ENCODE data around the gene JAG1. TPM values are rescaled to one million over a fixed set of nuclear protein-coding genes. Genes with fewer than 3 reads are reported as not detected.
A peak's percentile ranks its signal among the peaks of the same experiment; 100 is the strongest.

The JAG1 gene
- total RNA-seq, 1 donor: 60.1 TPM

DNA sequence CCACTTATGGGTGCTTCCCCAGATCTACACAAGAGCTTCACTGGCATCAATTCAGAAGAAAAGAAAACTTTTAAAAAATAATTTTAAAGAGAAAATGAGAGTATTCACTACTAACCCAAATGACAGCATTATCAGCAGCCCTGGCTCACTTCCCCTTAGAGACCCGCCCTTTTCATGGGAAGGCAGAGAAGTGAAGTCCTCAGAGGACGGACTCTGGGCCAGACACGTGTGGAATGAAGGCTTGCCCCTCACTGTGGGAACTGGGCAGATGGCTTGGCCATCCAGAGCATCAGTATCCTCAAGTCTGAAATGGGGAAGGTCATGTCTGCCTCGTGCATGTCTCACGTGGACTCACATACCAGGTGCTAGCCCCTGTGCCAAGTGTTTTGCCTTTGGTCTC is 63.5 kb downstream of the JAG1 start:
- no peak for DNase-seq (ENCODE audit: insufficient read length, low spot score, missing footprints)
- Histone ChIP-seq H3K4me3 (ENCODE audit: insufficient read depth, low read length) (no peak overlapping the region), H3K4me1 (ENCODE audit: insufficient read depth, low read length) (peaks cover 32% of the 10 kb centered on the region), H3K27ac (ENCODE audit: low read depth, low read length) (peak overlapping the region; percentile 95), H4K20me1 (ENCODE audit: insufficient read depth, low read length) (no peaks in the 10 kb centered on the region), H3K36me3 (ENCODE audit: insufficient read depth, low read length) (no peaks in the 10 kb centered on the region), H3K79me2 (ENCODE audit: insufficient read depth, low read length) (no peaks in the 10 kb centered on the region), H3K9me3 (ENCODE audit: low read depth, low read length) (no peaks in the 10 kb centered on the region), H3K27me3 (ENCODE audit: insufficient read depth, low read length) (no peaks in the 10 kb centered on the region), H2AFZ (ENCODE audit: low read length) (no peak overlapping the region), H3K4me2 (ENCODE audit: insufficient read depth, low read length) (no peak overlapping the region)
- TF ChIP-seq, protein P1, sequence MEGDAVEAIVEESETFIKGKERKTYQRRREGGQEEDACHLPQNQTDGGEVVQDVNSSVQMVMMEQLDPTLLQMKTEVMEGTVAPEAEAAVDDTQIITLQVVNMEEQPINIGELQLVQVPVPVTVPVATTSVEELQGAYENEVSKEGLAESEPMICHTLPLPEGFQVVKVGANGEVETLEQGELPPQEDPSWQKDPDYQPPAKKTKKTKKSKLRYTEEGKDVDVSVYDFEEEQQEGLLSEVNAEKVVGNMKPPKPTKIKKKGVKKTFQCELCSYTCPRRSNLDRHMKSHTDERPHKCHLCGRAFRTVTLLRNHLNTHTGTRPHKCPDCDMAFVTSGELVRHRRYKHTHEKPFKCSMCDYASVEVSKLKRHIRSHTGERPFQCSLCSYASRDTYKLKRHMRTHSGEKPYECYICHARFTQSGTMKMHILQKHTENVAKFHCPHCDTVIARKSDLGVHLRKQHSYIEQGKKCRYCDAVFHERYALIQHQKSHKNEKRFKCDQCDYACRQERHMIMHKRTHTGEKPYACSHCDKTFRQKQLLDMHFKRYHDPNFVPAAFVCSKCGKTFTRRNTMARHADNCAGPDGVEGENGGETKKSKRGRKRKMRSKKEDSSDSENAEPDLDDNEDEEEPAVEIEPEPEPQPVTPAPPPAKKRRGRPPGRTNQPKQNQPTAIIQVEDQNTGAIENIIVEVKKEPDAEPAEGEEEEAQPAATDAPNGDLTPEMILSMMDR (IDR thresholded peaks at IDR 0.05; ENCODE audit: extremely low read depth, low read depth, low read length): no peak

DNA sequence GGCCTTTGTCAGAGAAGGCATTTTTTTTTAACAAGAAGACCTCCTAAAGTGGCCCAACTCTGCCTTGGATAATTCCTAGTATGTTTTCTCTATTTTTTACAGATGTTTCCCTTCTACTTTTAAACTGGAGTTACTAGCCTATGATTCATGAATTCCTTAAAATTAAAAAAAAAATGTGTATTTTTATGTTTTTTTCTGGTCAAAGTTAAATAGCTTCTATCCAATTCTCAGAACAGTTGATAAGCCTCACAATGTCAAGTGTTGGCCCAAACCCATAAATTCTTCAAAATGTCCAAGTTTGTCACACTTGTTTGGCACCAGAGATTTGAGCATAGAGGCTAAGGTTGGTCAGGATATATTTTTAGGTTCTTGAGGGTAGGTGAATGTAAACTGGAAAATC is 64.0 kb downstream of the JAG1 start:
- Histone ChIP-seq H2AFZ (ENCODE audit: low read length) (no peak overlapping the region), H3K4me3 (ENCODE audit: insufficient read depth, low read length) (peak overlapping the region; percentile 49), H4K20me1 (ENCODE audit: insufficient read depth, low read length) (no peaks in the 10 kb centered on the region), H3K36me3 (ENCODE audit: insufficient read depth, low read length) (no peaks in the 10 kb centered on the region), H3K27me3 (ENCODE audit: insufficient read depth, low read length) (no peaks in the 10 kb centered on the region), H3K27ac (ENCODE audit: low read depth, low read length) (peak overlapping the region; percentile 95), H3K9me3 (ENCODE audit: low read depth, low read length) (no peaks in the 10 kb centered on the region), H3K4me2 (ENCODE audit: insufficient read depth, low read length) (peak overlapping the region; percentile 69), H3K4me1 (ENCODE audit: insufficient read depth, low read length) (peaks cover 36% of the 10 kb centered on the region), H3K79me2 (ENCODE audit: insufficient read depth, low read length) (no peaks in the 10 kb centered on the region)
- TF ChIP-seq, protein P1 (IDR thresholded peaks at IDR 0.05; ENCODE audit: extremely low read depth, low read depth, low read length): no peak
- DNase-seq (ENCODE audit: insufficient read length, low spot score, missing footprints): no peak

DNA sequence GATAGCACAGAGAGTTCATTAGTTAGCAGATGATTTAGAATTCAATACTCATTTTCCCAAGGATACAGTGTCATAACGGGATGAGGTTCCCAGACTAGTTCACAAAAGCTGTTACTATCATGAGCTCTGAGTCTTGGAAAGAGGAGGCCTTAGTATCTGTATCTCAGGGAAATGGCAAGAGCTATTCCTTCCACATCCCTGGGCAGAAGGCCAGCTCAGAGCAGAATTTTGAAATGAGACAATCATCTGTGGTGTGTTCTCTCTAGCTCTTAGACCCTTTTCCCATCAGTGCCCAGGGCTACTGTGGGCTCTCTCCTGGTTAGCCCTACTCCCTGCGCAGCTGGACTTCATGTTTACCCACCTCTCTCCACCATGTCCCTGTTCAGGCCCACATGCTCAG is 64.5 kb downstream of the JAG1 start:
- Histone ChIP-seq H3K4me1 (ENCODE audit: insufficient read depth, low read length) (peaks cover 40% of the 10 kb centered on the region), H2AFZ (ENCODE audit: low read length) (no peak overlapping the region), H3K27me3 (ENCODE audit: insufficient read depth, low read length) (no peaks in the 10 kb centered on the region), H3K9me3 (ENCODE audit: low read depth, low read length) (no peaks in the 10 kb centered on the region), H3K36me3 (ENCODE audit: insufficient read depth, low read length) (no peaks in the 10 kb centered on the region), H3K4me3 (ENCODE audit: insufficient read depth, low read length) (peak overlapping the region; percentile 49), H3K79me2 (ENCODE audit: insufficient read depth, low read length) (no peaks in the 10 kb centered on the region), H4K20me1 (ENCODE audit: insufficient read depth, low read length) (no peaks in the 10 kb centered on the region), H3K27ac (ENCODE audit: low read depth, low read length) (peak overlapping the region; percentile 95), H3K4me2 (ENCODE audit: insufficient read depth, low read length) (peak overlapping the region; percentile 69)
- TF ChIP-seq, protein P1 (IDR thresholded peaks at IDR 0.05; ENCODE audit: extremely low read depth, low read depth, low read length): no peak
- DNase-seq (ENCODE audit: insufficient read length, low spot score, missing footprints): peak; percentile 49

DNA sequence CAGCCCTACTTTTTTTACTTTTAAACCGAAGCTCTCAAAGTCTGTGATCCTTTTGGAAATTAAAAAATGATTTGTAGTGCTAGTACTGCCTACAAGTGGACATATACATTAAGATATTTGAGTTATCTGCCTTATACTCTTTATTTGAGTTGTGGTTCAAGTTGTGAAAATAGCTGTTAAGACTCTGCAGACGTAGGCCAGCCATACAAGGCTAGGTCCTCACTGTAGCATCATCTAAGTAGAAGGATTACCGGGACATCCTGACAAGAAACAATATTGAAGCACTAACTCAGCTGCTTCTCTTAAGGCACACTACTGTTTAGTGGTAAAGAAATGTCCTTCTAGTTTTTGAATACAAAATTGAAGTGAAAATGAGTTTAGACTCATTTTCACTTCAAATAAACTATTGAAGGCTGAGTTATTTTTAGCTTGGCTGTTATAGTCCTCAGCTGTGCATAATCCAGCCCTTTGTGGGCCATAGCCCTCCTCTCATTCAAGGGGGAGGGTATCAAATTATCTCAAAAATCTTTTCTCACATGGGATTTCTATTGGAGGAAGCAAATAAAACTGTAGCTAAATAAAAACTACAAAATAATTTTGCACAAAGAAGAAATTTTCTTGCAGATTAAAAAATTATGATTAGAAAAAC is 68.1 kb downstream of the JAG1 start:
- TF ChIP-seq, protein P1 (IDR thresholded peaks at IDR 0.05; ENCODE audit: extremely low read depth, low read depth, low read length): no peak
- no peak for DNase-seq (ENCODE audit: insufficient read length, low spot score, missing footprints)
- Histone ChIP-seq H4K20me1 (ENCODE audit: insufficient read depth, low read length) (no peaks in the 10 kb centered on the region), H3K4me2 (ENCODE audit: insufficient read depth, low read length) (no peak overlapping the region), H3K9me3 (ENCODE audit: low read depth, low read length) (no peaks in the 10 kb centered on the region), H3K79me2 (ENCODE audit: insufficient read depth, low read length) (no peaks in the 10 kb centered on the region), H3K27ac (ENCODE audit: low read depth, low read length) (peak overlapping the region; percentile 82), H3K4me3 (ENCODE audit: insufficient read depth, low read length) (no peak overlapping the region), H2AFZ (ENCODE audit: low read length) (no peak overlapping the region), H3K27me3 (ENCODE audit: insufficient read depth, low read length) (no peaks in the 10 kb centered on the region), H3K4me1 (ENCODE audit: insufficient read depth, low read length) (peaks cover 54% of the 10 kb centered on the region), H3K36me3 (ENCODE audit: insufficient read depth, low read length) (no peaks in the 10 kb centered on the region)

Data from osteoblast (primary cell).